Measurements from ENCODE around the gene CNGA3.

CNGA3 gene

DNA sequence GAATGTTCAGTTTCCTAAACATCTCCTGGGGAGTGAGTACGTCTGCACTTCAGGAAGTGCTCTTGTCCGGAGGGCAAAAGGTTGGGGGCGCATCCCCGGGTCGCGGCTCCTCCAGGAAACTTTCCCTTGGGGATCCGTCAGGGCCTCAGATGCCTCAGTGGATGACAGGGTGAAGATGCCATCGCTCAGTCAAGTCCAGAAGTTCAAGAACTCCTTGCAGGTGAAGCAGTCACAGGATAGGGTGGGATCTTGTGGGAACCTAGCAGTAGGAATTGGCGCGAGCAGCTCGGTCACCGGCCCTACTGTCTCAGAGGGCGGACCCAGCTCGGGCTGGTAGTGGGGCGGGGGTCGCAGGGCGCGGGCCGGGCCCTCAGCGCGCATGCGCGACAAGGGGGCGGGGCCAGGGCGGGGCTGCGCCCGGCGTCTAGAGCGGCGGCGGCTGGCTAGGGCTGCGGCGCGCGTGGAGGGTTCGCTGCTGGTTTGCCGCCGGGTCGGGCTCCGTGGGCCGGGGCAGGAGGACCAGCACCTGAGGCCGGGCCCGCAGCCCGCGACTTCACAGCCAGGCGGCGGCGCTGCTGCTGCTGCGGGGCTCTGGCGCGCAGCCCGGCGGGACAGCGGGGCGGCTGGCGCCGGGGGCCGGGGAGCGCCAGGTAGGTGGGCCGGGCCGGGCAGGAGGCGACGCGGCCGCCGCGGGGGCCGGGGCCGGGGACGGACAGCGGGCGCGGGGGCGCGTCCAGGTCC, 98.3 kb downstream of the CNGA3 start, which contains the start of gene INPP4A:
INPP4A (plus strand) TSS at position 423 of the 741 bp plus-strand sequence. CDS start 75,191 bp downstream, outside the sequence.
- peak; percentile 82 for DNase-seq
- peak within 1 kb of the TSS; percentile 92 for H3K27ac Mint-ChIP-seq
- peaks cover 13% of the 10 kb centered on the region for H3K9me3 Mint-ChIP-seq
- peaks cover 41% of the 10 kb centered on the region for H3K36me3 Mint-ChIP-seq
- peaks cover 4% of the 10 kb centered on the region for H3K27me3 Mint-ChIP-seq
- peak within 1 kb of the TSS; percentile 91 for H3K4me3 Mint-ChIP-seq
- CTCF ChIA-PET, result no interaction called here
- H3K4me1 Mint-ChIP-seq, result peaks cover 46% of the 10 kb centered on the region

DNA sequence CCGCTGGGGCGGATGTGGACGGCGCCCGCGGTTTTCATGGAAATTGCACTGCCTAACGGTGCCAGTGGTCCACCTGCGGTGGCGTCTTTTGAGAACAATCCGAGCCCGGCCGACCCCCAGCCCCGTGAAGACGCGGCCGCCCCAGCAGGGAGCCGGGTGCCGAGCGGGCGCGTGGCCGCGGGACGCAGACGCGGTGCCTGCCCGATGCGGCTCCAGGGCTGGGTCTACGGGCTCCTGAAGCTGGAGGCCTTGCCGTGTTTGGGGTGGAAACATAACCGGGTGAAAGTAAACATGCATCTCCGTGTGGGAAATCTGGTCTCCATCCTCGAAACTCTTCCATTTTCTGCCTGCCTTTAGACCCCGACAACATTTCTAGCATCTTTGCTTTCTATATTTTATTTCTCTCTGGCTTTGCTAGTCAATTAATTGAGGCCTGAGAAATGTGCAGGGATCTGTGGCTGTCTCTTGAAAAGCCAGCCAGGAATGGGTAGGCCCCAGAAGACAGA, 99.0 kb downstream of the CNGA3 start:
- H3K27me3 Mint-ChIP-seq, result peaks cover 4% of the 10 kb centered on the region
- H3K9me3 Mint-ChIP-seq, result peaks cover 8% of the 10 kb centered on the region
- peak overlapping the region; percentile 91 for H3K4me3 Mint-ChIP-seq
- peak; percentile 57 for DNase-seq
- H3K27ac Mint-ChIP-seq, result peak overlapping the region; percentile 89
- CTCF ChIA-PET, result interaction anchor here (2.3 to 3.5 kb wide), 2 partner anchors 11 to 20 kb away, joined by 10 to 34 read pairs; no protein-coding TSS in a partner anchor
- peaks cover 40% of the 10 kb centered on the region for H3K36me3 Mint-ChIP-seq
- peaks cover 48% of the 10 kb centered on the region for H3K4me1 Mint-ChIP-seq

DNA sequence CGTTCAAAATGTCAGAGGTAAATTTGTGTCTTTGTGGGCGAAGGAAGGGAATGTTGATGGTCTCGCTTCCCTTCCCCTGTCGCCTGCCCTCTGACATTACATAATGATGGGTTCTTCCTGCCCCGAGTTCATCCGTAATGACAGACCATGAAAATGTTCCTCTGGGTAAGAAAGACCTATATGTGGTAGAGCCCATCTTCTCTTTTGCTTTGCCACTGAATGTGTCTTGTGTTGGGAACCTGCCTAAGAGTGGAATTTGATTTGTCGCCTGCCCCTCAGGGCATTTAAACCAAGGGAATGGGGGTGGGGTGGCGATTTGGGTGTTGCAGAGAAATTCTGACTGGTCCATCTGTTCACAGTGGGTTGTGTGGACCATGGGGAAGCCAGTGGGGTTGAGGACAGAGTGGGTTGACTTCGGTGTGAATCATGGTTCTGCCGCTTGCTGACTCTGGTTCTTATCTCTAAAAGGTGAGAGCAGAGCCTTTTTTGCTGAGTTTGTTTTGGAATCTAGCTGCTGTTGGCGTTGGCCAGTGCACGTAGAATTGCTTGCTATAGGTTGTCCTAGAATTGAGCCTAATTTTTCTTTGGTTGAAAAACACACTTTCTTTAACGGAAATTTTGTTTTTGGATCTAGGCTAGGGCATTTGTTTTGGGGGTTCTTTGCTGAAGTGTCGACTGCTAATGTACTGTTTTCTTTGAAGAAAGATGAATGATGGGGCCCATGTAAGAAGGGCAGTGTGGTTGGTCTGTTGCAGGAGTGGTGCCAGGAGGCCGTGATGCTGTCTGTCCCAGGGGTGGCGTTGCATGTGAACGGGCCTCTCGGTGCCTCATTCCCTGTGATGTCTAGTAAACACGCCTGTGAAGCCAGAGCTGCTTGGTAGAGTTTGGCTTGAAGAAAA, 99.7 kb downstream of the CNGA3 start:
- Mint-ChIP-seq H3K36me3 (peaks cover 40% of the 10 kb centered on the region), H3K4me3 (peak overlapping the region; percentile 91), H3K27ac (peak overlapping the region; percentile 89), H3K9me3 (peaks cover 6% of the 10 kb centered on the region), H3K27me3 (peaks cover 4% of the 10 kb centered on the region), H3K4me1 (peaks cover 52% of the 10 kb centered on the region)
- DNase-seq, result peak; percentile 66
- CTCF ChIA-PET, result interaction anchor here (0.8 to 3.5 kb wide), 12 partner anchors 11 to 70 kb away, joined by 3 to 34 read pairs (median 5); no protein-coding TSS in a partner anchor

DNA sequence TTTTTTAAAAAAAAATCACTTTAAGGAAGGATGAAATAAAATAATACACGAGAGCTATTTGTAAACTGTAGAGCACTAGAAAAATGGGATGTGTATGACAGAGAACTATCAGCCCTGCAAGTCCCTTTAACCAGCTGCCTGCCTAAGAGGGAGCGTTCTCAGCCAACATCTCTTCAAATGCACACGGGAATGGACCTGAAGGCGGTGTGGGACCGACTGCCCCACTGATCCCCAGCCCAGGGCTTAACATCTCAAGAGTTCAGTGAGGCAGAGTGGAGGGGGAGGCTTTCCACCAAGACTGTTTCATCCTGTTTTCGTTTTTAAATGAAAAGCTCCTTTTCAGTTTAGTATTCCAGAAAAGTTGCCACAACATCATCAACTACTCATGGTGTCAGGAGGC, 100.6 kb downstream of the CNGA3 start:
- H3K4me1 Mint-ChIP-seq, result peaks cover 61% of the 10 kb centered on the region
- peaks cover 6% of the 10 kb centered on the region for H3K9me3 Mint-ChIP-seq
- peak overlapping the region; percentile 91 for H3K4me3 Mint-ChIP-seq
- DNase-seq, result no peak
- CTCF ChIA-PET, result interaction anchor here (0.8 to 3.5 kb wide), 14 partner anchors 10 to 69 kb away, joined by 3 to 34 read pairs (median 4); no protein-coding TSS in a partner anchor
- peaks cover 48% of the 10 kb centered on the region for H3K36me3 Mint-ChIP-seq
- H3K27me3 Mint-ChIP-seq, result peaks cover 4% of the 10 kb centered on the region
- peak overlapping the region; percentile 89 for H3K27ac Mint-ChIP-seq
